Measurements from ENCODE around the gene ARVCF.
A peak's percentile ranks its signal among the peaks of the same experiment; 100 is the strongest.

ARVCF gene

DNA sequence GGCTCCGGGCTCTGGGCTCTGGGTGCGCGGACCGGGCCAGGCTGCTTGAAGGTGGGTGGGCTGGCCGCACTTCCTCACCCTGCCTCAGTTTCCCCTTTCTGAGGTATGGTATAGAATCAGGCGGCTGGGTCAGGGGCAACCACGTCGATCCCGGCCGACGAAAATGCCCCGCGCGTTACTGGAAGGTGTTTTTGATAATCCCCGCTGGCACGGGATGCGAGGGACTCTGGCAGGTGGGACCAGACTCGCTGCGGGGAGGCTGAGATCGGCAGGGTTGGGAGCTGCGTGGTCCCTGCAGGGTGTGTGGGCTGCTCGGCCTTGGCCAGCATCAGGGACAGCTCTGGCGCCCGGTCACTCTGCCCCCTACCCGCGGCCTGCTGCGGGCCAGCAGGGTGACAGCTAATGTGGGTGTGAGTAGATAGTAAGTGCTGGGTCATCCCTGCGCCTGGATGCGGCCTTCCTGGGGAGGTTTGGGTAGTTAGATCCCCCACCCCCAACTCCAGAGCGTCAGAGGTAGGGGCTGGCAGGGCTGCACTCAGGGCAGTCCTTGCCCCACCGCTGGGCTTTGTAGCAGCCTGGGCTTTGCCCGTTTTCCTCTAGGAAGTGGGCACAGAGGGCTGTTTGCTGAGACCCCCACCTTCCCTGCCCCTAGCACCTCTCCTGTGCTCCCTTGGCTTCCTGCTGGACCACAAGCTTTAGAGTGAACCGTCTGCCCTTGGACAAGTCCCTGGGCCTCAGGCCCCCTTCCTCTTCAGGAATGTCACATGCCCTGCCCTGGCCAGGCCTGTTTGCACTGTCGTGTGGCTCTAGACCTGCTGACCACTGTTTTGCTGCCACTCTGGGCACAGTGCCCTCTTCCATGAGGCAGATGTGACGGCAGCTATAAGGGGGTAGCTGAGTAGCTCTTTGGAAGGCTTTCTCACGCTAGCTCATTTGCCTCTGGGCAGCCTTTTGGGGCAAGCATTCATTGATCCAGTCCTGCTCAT is 4.9 kb upstream of the ARVCF start:
- DNase-seq (ENCODE audit: low spot score) (peak; percentile 62), ATAC-seq (ENCODE audit: low read depth) (0 out of 3 replicates have a peak, but pooled peaks have one; percentile 3)
- H3K4me3 ChIP-seq (ENCODE audit: severe bottlenecking): peak overlapping the region; percentile 86
- H3K27ac ChIP-seq (ENCODE audit: poor library complexity, severe bottlenecking): no peak overlapping the region
- no peak for TF ChIP-seq CTCF (IDR thresholded peaks at IDR 0.05; ENCODE audit: poor library complexity, severe bottlenecking)
- no peaks in the 10 kb centered on the region for H3K4me1 ChIP-seq (ENCODE audit: insufficient read depth, poor library complexity, severe bottlenecking)
- H3K36me3 ChIP-seq (ENCODE audit: low read depth): no peaks in the 10 kb centered on the region
- no peaks in the 10 kb centered on the region for H3K9me3 ChIP-seq (ENCODE audit: severe bottlenecking)
- H3K27me3 ChIP-seq (ENCODE audit: insufficient read depth, poor library complexity, severe bottlenecking): no peaks in the 10 kb centered on the region

GRCh38 chr22:20020533-20021195 is 4.0 kb upstream of the ARVCF start, which contains the start of gene TANGO2:
TANGO2 (plus strand) TSS chr22:20021110; CDS start chr22:20036799, 15,689 bp downstream.
- no peaks in the 10 kb centered on the region for H3K27me3 ChIP-seq (ENCODE audit: insufficient read depth, poor library complexity, severe bottlenecking)
- H3K27ac ChIP-seq (ENCODE audit: poor library complexity, severe bottlenecking): no peak within 1 kb of the TSS
- ATAC-seq (ENCODE audit: low read depth) (peak; percentile 90), DNase-seq (ENCODE audit: low spot score) (peak; percentile 82)
- no peaks in the 10 kb centered on the region for H3K36me3 ChIP-seq (ENCODE audit: low read depth)
- no peak for TF ChIP-seq CTCF (IDR thresholded peaks at IDR 0.05; ENCODE audit: poor library complexity, severe bottlenecking)
- H3K9me3 ChIP-seq (ENCODE audit: severe bottlenecking): no peaks in the 10 kb centered on the region
- H3K4me3 ChIP-seq (ENCODE audit: severe bottlenecking): peak within 1 kb of the TSS; percentile 86
- no peaks in the 10 kb centered on the region for H3K4me1 ChIP-seq (ENCODE audit: insufficient read depth, poor library complexity, severe bottlenecking)

- peak; percentile 32 for DNase-seq (ENCODE audit: low spot score)
- no peaks in the 10 kb centered on the region for H3K36me3 ChIP-seq (ENCODE audit: low read depth)
- no peak for TF ChIP-seq CTCF (IDR thresholded peaks at IDR 0.05; ENCODE audit: poor library complexity, severe bottlenecking)
- ATAC-seq (ENCODE audit: low read depth): no peak
- no peaks in the 10 kb centered on the region for H3K9me3 ChIP-seq (ENCODE audit: severe bottlenecking)
- peak overlapping the region; percentile 86 for H3K4me3 ChIP-seq (ENCODE audit: severe bottlenecking)
- no peaks in the 10 kb centered on the region for H3K27me3 ChIP-seq (ENCODE audit: insufficient read depth, poor library complexity, severe bottlenecking)
- no peaks in the 10 kb centered on the region for H3K4me1 ChIP-seq (ENCODE audit: insufficient read depth, poor library complexity, severe bottlenecking)
- H3K27ac ChIP-seq (ENCODE audit: poor library complexity, severe bottlenecking): no peak overlapping the region
Observed at GRCh38 chr22:20019661-20020532, 3.3 kb upstream of the ARVCF start.

DNA sequence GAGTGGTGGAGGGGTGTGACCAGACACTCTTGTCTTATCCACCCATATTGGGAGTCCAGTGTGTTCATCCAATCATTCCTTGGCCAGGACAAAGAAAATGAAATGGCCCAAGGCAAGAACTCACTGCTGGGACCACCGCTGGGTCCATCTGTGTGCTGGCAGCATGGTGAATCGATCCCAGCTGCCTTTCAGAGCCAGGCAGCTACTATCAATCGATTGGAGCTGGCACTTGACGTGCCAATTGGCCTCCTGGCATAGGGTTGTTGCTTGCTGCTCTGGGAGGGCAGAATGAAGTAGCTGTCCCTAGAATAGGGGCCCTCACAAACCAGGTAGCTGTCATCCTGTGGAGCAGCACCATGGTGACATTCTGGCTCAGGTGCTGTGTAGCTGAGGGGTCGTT is 1.4 kb upstream of the ARVCF start:
- Histone ChIP-seq H3K4me3 (ENCODE audit: severe bottlenecking) (no peak overlapping the region), H3K27me3 (ENCODE audit: insufficient read depth, poor library complexity, severe bottlenecking) (no peaks in the 10 kb centered on the region), H3K27ac (ENCODE audit: poor library complexity, severe bottlenecking) (no peak overlapping the region), H3K4me1 (ENCODE audit: insufficient read depth, poor library complexity, severe bottlenecking) (no peaks in the 10 kb centered on the region), H3K36me3 (ENCODE audit: low read depth) (no peaks in the 10 kb centered on the region), H3K9me3 (ENCODE audit: severe bottlenecking) (no peaks in the 10 kb centered on the region)
- ATAC-seq (ENCODE audit: low read depth) (no peak), DNase-seq (ENCODE audit: low spot score) (no peak)
- TF ChIP-seq CTCF (IDR thresholded peaks at IDR 0.05; ENCODE audit: poor library complexity, severe bottlenecking): no peak

Measured in RWPE2 (cell line).